MCF 10A (cell line): ENCODE data around the gene TXNRD1. TPM values are rescaled to one million over a fixed set of nuclear protein-coding genes. Genes with fewer than 3 reads are reported as not detected.

ENCODE experiments used
- BruUV-seq: library from RNA; stranded (reverse); fragments of 400-500 nt; replicated peaks from 2 replicates; lab custom pipeline; 2021; lab: Mats Ljungman, UMichigan
- CTCF ChIA-PET: fragments of 300-600 bp; sonication (Branson Sonifier 250); formaldehyde crosslinking; extraction: SDS; loops from one replicate; lab custom pipeline; 2021; ENCODE audit warnings: antibody characterized with exemption, inconsistent platforms; lab: Yijun Ruan, JAX
- POLR2A ChIA-PET: fragments of 300-600, 350-650 bp; sonication (Branson Sonifier 250); formaldehyde crosslinking; extraction: SDS; loops from one replicate; lab custom pipeline; 2020; ENCODE audit warnings: antibody characterized with exemption, inconsistent platforms; lab: Yijun Ruan, JAX
- DNase-seq: peaks from one replicate; pipeline ENCODE4 v3.0.0-alpha.2; 2018; ENCODE audit not compliant: unreplicated experiment
- H3K27ac Mint-ChIP-seq: one replicate; pipeline ENCODE4 v1.8.0; 2022; ENCODE audit warnings: mild to moderate bottlenecking, low read depth, mixed read lengths; ENCODE audit not compliant: unreplicated experiment
- H3K27me3 Mint-ChIP-seq: one replicate; pipeline ENCODE4 v1.8.0; 2022; ENCODE audit warnings: mixed read lengths; ENCODE audit not compliant: insufficient read depth, unreplicated experiment
- H3K36me3 Mint-ChIP-seq: one replicate; pipeline ENCODE4 v1.8.0; 2022; ENCODE audit warnings: mild to moderate bottlenecking, moderate library complexity, mixed read lengths; ENCODE audit not compliant: insufficient read depth, unreplicated experiment
- H3K4me1 Mint-ChIP-seq: one replicate; pipeline ENCODE4 v1.8.0; 2022; ENCODE audit warnings: mixed read lengths; ENCODE audit not compliant: insufficient read depth, unreplicated experiment
- H3K4me3 Mint-ChIP-seq: one replicate; pipeline ENCODE4 v1.8.0; 2022; ENCODE audit warnings: mild to moderate bottlenecking, moderate library complexity, mixed read lengths; ENCODE audit not compliant: unreplicated experiment
- H3K9me3 Mint-ChIP-seq: one replicate; pipeline ENCODE4 v1.8.0; 2022; ENCODE audit warnings: mixed read lengths; ENCODE audit not compliant: unreplicated experiment
- intact Hi-C: fragments of 100-400 bp; cut with micrococcal nuclease; formaldehyde crosslinking; loops from 2 replicates; pipeline ENCODE4 v1.14.1; 2022
- total RNA-seq: library from RNA; stranded (reverse); gene quantifications from 2 replicates; pipeline ENCODE4 v1.2.3, GENCODE V29; 2022
- TF ChIP-seq, protein P1 (sequence below): fragments of 200-600 bp; IDR thresholded peaks from one replicate; pipeline ENCODE4 v1.8.0; 2022; ENCODE audit warnings: antibody characterized with exemption, mild to moderate bottlenecking; ENCODE audit not compliant: unreplicated experiment

The TXNRD1 gene
- total RNA-seq, 1 experiment from 2014 or later, result 64.0 TPM

DNA sequence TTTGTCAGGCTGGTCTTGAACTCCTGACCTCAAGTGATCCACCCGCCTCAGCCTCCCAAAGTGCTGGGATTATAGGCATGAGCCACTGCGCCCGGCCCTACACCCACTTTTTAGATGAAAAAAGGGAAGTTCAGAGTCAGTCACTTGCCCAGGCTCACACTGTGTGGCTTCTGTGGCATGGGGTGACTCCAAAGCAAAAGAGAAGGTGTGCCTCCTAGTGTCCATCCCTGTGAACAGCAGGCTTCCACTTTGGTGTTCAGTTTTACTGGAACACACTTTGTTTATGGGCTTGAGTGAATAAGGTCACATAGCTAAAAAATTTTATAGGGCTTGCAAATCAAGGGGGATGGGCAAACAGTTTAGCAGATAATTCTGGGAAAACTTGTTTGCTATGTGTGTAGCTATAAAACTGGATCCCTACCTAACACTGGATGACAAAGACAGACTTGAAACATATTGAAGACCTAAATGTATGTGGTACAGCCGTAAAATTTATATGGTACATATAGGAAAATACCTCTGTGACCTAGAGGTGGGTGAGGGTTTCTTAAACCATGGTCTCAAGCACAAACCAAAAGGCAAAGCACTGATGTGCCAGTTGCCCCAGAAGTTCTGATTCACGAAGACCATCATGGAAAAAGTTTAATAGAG lies 142.9 kb downstream of the TXNRD1 start:
- TF ChIP-seq, protein P1, sequence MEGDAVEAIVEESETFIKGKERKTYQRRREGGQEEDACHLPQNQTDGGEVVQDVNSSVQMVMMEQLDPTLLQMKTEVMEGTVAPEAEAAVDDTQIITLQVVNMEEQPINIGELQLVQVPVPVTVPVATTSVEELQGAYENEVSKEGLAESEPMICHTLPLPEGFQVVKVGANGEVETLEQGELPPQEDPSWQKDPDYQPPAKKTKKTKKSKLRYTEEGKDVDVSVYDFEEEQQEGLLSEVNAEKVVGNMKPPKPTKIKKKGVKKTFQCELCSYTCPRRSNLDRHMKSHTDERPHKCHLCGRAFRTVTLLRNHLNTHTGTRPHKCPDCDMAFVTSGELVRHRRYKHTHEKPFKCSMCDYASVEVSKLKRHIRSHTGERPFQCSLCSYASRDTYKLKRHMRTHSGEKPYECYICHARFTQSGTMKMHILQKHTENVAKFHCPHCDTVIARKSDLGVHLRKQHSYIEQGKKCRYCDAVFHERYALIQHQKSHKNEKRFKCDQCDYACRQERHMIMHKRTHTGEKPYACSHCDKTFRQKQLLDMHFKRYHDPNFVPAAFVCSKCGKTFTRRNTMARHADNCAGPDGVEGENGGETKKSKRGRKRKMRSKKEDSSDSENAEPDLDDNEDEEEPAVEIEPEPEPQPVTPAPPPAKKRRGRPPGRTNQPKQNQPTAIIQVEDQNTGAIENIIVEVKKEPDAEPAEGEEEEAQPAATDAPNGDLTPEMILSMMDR, result peak; percentile 68
- intact Hi-C loops, result loop anchor here (1.0 kb wide), 2 partner anchors 157 to 181 kb away; no protein-coding TSS in a partner anchor
- ChIA-PET CTCF (interaction anchor here (0.7 to 4.2 kb wide), 16 partner anchors 9 to 255 kb away, joined by 3 to 28 read pairs (median 4); no protein-coding TSS in a partner anchor), POLR2A (interaction anchor here (0.6 kb wide), 1 partner anchor 40 kb away, joined by 5 read pairs; no protein-coding TSS in a partner anchor)
- Mint-ChIP-seq H3K9me3 (no peaks in the 10 kb centered on the region), H3K27me3 (no peaks in the 10 kb centered on the region), H3K4me3 (no peak overlapping the region), H3K36me3 (peaks cover 22% of the 10 kb centered on the region), H3K4me1 (peaks cover 4% of the 10 kb centered on the region), H3K27ac (no peak overlapping the region)
- DNase-seq, result peak; percentile 64
- BruUV-seq, result no TSS peak

DNA sequence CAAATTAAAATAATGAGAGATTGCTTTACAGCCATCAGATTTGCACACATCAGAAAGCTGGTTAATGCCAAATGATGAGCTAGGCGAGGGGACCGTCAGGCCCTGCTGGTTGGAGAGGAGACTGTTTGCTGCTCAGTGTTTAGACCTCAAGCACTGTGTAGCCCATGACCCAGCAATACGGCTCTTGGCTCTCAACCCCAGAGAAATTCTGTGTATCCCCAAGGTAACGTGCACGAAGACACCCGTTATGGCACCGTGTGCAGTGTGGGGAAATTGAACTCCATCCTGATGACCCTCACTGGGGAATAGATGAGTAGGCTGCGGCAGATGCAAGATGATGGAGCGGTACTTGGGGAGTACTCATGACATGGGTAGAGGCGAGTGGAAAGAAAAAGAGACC lies 143.6 kb downstream of the TXNRD1 start:
- Mint-ChIP-seq H3K4me3 (no peak overlapping the region), H3K36me3 (peaks cover 16% of the 10 kb centered on the region), H3K4me1 (peaks cover 4% of the 10 kb centered on the region), H3K27me3 (no peaks in the 10 kb centered on the region), H3K27ac (no peak overlapping the region), H3K9me3 (no peaks in the 10 kb centered on the region)
- DNase-seq, result no peak
- TF ChIP-seq, protein P1, result no peak
- intact Hi-C loops, result no loop called here
- CTCF ChIA-PET, result interaction anchor here (0.6 to 4.2 kb wide), 11 partner anchors 8 to 317 kb away, joined by 3 to 28 read pairs (median 4); no protein-coding TSS in a partner anchor
- POLR2A ChIA-PET, result no interaction called here
- BruUV-seq, result no TSS peak

DNA sequence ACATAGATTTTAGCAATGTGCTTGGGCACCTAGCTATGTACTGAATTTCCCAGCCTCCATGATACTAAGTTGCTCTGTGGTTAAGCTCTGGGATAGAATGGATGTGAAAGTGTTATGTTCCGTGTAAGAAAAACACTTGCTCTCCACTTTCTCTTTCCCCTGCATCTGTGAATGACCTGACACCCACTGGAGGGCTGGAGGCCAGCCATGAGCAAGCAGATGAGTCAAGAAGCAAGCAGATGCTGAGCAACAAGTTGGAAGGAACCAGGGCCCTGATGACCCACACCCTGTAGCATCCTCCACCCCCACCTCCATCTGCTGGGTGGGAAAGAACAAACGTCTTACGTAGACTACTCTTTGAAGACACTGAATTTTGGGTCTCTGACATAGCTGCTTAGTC lies 144.6 kb downstream of the TXNRD1 start:
- POLR2A ChIA-PET, result no interaction called here
- H3K4me1 Mint-ChIP-seq, result peaks cover 4% of the 10 kb centered on the region

More for the DNA sequence above, 144.6 kb downstream of the TXNRD1 start:
- Mint-ChIP-seq H3K27me3 (no peaks in the 10 kb centered on the region), H3K4me3 (no peak overlapping the region), H3K36me3 (peaks cover 10% of the 10 kb centered on the region), H3K27ac (no peak overlapping the region), H3K9me3 (no peaks in the 10 kb centered on the region)
- DNase-seq, result no peak
- no TSS peak for BruUV-seq
- CTCF ChIA-PET, result interaction anchor here (0.6 to 4.2 kb wide), 7 partner anchors 69 to 612 kb away, joined by 3 to 28 read pairs (median 6); no protein-coding TSS in a partner anchor
- TF ChIP-seq, protein P1, result no peak
- intact Hi-C loops, result no loop called here
